Anterior cingulate cortex (tissue), 58 donors: ENCODE measurements around the gene JARID2.

Experiments
- DNase-seq, 58 donors: peaks; one replicate each; lab custom pipeline; 2025; lab: John Stamatoyannopoulos, UW

JARID2 gene

DNA sequence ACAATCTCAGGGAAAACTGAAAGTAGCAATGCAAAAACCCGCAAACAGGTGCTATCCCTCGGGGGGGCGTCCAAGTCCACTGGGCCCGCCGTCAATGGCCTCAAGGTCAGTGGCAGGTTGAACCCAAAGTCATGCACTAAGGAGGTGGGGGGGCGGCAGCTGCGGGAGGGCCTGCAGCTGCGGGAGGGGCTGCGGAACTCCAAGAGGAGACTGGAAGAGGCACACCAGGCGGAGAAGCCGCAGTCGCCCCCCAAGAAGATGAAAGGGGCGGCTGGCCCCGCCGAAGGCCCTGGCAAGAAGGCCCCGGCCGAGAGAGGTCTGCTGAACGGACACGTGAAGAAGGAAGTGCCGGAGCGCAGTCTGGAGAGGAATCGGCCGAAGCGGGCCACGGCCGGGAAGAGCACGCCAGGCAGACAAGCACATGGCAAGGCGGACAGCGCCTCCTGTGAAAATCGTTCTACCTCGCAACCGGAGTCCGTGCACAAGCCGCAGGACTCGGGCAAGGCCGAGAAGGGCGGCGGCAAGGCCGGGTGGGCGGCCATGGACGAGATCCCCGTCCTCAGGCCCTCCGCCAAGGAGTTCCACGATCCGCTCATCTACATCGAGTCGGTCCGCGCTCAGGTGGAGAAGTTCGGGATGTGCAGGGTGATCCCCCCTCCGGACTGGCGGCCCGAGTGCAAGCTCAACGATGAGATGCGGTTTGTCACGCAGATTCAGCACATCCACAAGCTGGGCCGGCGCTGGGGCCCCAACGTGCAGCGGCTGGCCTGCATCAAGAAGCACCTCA is 250.7 kb downstream of the JARID2 start:
- no peak for DNase-seq

DNA sequence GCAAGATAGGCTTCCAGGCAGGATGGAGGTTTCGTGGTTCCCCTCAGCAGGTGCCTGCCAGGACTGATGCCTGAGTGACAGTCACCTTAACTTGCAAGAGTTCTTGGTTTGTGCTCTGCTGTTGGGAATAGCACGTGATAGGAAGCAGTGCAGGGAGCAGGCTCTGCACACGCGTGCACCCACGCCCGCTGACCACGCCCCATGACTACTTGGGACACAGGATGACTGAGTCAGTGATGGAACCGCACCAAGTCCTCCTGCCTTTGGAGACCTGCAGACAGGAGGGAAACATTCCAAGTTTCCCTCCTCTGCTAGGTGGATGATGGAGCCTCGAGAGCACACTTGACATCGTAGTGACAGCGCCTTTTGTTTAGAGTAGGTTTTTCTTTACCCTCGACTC is 252.8 kb downstream of the JARID2 start:
- DNase-seq = no peak

DNA sequence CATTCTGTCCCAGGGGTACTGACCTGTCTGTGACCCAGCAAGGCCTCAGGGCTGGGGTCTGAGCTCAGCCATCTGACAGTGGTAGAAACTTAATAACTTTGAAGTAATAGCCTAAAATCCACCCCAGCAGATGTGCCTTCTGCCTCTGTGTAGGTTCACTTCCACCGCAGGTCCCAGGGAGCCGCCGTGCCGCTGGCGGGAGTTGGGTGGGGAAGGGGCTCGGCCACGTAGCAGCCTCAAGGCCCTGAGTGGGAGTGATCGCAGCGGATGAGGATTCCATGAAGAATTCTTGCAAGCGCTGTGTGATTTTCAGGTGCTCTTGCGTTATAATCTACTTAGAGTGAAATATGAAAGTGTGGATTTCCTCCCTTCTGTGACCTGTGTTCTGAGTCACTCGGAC is 253.3 kb downstream of the JARID2 start:
- DNase-seq = no peak

DNA sequence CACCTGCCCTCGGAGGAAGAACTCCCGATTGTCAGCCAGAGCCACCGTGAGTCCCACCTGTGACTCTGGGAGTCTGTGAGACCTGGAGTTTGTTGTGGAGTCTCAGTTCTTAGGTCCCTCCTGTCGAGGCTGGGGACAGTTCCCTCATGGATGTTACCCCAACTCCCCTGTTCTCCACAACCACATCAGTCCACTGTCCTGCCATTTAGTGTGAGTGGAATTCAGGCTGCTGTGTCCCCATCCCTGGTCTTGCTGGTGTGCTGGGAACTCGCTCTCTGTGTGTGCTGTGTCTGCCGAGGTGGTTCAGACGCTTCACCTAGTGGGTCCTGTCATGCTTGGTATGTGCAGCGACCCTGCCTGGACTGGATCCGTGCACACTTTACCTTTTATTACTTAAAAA is 253.7 kb downstream of the JARID2 start:
- no peak for DNase-seq

DNA sequence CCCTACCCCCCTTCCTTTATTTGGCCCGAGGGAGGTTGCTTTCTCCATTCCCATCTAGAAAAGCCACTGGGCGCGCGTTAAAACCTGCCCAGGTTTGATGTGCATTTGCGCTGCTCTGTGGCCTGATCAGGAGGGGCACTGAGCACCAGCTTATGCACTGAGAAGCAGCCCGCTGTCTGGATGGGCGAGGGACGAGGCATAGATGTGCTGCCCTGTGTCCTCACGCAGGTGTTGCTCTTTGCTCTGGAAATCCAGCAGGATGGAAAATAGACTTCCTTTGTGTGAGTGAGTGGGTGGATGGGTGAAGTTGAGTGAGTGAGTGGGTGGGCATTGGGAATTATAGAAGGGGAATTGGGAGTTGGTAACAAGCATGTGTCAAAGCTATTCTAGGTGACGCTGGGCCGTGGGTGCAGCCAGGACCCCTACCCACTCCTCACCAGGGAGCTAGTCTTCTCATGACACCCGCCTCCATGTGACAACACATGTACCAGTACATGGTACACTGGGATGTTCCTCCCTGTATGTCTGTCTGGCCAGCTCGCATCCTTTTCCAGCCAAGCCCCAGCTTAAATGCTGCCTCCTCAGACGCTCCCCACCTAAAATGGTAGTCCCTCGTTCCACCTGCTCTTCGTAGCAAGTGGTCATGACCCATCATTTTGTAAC is 254.3 kb downstream of the JARID2 start:
- DNase-seq = no peak

DNA sequence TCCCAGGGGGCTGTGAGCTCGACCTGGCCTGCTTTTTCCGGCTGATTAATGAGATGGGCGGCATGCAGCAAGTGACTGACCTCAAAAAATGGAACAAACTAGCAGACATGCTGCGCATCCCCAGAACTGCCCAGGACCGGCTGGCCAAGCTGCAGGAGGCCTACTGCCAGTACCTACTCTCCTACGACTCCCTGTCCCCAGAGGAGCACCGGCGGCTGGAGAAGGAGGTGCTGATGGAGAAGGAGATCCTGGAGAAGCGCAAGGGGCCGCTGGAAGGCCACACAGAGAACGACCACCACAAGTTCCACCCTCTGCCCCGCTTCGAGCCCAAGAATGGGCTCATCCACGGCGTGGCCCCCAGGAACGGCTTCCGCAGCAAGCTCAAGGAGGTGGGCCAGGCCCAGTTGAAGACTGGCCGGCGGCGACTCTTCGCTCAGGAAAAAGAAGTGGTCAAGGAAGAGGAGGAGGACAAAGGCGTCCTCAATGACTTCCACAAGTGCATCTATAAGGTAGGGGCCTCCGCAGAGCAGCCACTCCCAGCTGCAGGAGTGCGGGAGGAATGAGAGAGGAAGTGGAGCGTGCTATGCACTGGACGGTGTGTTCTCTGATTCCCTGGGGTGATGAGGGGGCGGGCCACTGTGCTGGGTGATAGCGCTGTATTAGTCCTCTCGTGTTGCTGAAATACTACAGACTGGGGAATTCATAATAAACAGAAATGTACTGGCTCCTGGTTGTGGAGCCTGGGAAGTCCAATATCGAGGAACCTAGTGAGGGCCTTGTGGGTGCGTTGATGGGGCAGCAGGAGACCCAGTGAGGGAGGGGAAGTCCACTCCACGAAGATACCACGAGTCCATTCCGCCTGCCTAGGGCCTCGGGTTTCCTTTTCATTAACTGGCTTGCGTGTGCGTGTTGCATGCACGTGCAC is 255.3 kb downstream of the JARID2 start:
- DNase-seq = no peak

DNA sequence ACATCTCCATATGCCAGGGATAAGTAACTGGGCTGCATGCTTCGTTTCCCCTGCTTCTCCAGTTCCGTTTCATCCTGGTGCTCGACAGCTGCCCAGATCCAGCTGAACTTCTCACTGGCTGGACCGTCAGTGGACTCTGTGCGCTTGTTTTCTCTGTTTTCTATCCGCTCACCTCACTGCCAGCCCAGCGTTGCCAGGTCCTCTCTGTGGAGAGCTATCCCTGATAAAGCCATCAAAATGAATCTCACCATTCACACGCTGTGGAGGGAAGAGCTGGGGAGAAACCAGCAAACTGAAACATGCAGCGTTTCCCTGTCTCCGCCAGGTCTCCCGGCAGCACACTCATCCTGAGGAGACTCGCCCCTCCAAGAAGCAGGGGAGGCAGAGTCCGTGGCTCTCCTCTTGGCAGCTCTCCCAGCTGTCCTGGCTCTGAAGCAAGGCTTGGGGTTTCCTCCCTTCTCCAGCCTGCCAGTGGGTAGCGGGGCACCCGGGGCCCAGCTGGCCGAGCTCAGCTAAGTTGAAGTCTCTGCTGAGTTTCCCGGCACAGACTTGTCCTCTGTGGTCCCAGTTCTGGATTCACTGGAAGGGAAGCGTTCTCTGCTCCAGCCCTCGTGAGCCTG is 256.1 kb downstream of the JARID2 start:
- peak in 56 of 58 donors; percentile 11 to 86 (median 60) for DNase-seq

DNA sequence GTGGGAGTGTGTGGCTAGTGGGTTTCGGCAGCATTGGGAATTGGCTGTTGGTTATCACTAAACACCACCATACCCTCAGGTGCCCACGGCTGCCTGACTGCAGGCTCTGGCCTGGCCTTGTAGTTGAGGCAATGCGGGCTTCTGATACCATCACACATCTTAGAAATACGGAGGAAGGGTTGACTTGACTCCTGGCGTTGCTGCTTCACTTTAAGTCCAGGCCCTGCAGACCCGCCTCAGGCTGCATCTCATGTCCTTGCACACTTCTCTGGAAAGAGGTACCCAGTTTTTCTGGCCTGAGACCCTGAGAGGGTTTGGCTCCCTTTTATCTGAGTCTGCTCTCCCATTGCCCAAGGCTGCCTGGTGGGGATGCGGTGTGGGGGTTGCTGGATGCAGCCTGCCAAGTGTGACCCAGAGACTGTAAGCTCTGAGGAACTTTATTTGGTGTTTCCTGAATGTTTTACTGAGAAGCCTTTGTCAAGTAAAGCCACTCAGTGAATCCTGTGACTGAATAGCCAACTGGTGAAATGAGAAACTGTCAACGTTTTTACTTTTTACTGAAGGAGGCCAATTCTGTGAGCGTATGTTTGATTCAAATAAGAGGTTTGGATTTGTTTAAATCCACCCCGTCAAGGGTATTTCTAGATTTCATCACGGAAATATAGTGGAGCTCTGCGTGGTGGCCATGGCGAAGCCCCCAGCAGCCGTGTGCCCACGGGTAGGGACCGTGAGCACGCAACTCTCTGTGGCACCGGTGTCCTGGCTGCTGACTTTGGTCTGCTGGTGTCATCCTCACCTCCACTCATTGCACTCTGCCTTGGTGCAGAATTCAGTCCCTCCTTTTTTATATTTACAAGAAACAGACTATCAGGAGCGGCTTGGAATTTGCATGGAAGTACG is 256.8 kb downstream of the JARID2 start:
- DNase-seq = peak in 2 of 58 donors; percentile 34 to 47

DNA sequence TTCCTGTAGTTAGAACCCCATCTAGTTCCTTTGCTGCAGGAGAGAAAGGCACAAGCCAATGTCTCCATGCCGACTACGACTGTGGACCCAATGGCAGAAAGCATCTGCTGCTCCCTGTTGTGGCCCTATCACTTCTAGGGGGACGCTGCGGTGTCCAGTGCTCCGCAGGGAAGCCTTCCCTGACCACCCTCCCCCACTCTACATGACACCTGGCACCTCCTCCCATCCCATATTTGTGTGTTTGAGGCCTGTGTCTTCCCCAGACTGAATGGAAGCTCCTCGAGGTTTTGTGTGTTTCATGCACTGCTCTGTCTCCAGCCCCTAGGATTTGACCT is 257.4 kb downstream of the JARID2 start:
- DNase-seq = no peak

DNA sequence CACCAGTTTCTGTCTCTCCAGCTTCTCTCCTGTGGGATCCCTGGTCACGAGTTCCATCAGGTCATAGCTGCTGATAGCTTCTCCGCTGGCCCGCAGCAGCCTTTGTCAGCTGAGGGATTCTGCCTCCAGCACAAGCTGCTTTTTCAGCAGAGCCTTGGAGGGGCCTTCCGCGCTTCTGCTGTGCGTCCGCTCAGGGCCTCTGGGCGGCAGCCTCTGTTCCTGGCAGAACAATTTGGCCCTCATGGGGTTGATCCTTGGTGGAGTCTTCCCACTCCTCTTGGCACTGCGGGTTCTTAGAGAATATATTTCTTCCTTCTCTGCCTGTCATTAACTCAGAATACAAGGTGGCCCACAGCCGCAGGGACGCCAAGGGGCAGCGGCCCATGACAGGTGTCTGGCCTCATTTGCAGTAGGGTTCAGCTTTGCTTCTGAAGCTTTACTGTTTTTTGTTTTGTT is 258.2 kb downstream of the JARID2 start:
- peak in 24 of 58 donors; percentile 12 to 57 (median 28) for DNase-seq

DNA sequence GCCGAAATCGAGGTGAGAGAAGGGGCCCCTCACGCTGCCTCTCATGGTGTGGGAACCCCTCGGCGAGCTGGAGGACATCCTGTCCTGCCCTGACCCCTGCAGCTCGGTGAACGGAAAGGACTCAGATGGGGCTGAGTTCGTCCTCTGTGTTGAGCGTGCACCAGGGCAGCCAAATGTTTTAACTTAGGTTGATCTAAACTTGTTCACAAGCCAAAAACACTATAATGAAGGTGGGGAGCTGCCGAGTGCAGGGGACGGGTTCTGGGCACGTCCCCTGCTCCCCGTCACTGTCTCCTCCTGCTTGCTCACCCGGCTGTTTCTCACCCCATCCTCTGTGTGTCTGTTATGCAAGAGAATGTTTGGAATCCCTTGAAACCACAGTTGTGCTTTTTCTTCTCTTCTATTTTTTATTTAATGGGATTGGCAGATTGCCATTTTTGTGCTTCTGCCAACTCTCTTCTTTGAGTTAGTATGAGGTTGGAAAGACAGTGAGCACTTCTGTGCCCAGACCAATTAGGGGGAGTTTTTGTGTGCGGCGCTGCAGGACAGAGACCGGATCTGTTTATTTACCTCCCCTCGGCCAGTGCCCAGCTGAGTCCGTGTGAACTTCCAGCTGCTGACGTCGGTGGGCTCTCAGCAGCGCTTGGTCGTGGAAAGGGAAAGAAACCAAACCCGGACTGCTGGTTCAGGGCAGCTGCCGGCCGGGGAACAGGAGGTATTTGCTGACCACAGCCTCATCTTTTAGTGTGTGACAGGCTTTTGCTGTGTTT is 258.9 kb downstream of the JARID2 start:
- peak in 56 of 58 donors; percentile 26 to 93 (median 76) for DNase-seq

DNA sequence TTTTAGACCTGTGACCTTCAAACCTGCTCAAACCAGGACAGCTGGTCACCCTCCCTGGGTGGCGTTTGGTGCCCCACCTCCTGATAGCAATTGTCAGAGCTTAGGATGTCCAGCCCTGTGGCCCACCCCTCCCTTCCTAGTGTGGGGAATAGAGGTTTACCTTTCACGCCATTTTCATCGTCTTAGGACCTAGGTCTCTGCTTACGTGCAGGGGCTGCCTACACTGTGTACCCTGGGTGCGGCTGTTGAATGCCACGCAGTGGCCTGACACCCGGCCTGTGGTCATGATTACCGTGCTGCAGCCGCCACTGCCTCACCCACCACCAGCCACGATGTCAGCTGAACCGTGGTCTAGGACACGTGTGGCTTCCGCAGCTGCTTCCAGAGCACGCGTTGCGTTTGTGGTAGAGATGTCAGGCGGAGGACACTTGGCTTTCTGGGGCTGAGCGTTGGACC is 259.6 kb downstream of the JARID2 start:
- no peak for DNase-seq

DNA sequence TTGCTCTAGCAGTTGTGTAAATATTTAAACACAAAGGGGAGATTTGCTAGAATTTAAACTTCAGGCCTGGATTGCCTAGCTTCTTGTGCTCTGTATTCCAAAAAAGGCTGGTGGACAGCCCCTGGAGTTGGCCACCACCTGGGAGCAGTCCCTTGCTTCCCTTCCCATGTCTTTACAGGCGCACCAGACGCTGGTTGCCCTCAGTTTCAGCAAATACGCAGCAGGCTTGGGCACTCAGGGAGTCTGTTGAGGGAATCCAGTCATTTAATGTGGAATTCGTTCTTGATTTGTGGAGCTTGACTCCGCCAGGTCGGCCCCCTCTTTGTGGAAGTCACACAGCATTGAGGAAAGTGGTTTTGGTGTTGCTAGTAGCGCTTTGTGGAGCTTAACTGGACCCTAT is 260.2 kb downstream of the JARID2 start:
- DNase-seq = no peak

DNA sequence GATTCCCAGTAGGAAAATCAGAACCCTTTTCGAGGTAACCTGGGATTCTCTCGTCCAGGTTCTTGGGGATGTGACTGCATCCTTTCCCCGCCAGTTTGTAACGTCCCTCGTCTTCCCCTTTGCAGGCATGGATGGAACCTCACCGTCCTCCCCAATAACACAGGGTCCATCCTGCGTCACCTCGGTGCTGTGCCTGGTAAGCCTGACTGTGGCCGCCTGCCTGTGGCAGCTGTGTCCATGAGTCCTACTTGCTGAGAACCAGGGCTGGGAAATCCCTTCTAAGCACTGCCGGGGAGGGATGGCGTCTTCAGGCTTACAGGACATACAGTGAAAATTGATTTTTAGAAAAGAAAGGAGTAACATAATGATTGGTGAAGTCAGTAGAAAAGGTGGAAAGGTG is 261.4 kb downstream of the JARID2 start:
- no peak for DNase-seq

DNA sequence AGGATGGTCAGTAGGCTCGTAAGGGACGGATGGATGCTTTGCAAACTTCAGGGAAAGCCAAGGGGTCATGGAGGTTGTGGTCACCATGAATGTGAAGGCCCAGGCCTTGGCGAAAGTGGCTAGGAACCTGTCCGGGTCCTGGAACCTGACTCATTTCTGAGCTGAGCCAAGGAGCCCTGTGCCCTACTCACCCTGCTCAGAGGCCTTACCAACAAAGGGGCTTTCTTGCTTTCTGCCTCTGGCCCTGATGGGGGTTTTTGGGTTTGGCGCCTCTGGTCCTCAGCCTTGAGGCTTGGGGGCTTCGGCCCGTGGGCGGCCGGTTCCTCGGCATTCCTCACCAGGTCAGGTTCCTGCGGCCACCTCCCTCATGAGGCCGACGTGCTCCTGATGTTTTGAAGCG is 261.9 kb downstream of the JARID2 start:
- DNase-seq = peak in 2 of 58 donors; percentile 24 to 35

DNA sequence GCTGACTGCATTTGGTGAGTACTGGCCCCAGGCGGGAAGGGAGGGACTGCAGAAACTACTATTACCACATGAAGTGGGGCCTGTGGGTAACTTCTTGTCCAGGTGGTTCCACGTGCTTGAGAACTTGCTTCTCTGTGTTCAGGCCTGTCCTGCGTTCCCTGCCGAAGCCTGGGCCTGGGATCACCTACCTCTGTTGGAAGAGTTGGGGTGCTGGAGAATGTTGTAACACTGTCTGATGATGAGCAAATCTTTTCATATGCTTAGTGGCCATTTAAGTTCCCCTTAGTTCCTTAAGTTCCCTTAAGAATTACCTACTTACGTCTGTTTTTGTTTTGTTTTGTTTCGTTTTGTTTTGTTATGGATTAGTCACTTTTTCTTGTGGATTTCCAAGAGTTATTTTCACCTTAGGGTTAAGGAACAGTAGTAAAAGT is 262.6 kb downstream of the JARID2 start:
- DNase-seq = no peak

DNA sequence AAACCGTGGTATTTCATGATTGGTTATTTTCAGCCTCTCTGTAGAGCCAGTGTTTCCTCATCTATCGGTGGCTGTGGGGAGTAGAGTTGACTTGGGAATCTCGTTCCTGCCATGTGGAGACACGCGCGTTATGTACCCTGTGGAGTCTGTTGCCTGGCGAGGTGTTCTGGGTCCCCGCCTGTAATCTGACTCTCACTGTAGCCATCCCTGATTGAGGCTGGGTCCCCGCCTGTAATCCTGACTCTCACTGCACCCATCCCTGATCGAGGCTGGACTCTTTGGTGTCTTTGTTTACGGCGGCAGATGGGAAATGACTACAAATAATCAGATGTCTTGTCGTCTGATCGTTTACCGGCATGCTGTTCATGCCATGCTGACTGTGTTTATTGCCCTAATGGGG is 263.1 kb downstream of the JARID2 start:
- DNase-seq = no peak

DNA sequence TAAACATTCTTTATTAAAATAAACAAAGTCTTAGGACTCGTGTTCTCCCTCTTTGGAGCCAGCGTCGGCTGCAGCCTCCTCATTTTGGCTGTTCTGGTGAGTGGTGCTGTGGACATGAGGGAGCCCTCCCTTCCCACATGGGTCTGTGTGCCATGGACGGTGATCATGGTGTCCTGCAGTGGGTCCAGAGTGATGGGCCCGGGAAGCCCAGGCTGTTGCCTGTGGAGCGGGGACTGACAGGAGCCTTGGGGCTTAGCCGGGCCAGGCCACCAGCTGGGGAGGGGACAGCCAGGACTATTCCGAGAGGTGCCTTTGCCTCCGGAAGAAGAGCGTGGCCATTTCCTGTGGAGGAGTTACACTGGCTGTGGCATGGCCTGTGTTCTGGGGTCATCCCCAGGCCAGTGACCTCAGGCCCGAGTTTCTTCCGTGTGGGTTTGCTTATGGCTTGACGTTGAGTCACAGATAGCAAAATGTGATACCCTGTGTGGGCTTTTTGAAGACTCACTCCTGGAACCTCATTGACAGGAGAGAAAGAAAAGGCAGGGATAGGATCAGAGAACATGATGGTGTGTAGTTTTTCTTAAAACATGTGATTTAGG is 263.6 kb downstream of the JARID2 start:
- no peak for DNase-seq
